Stimulated activated CD4-positive, alpha-beta T cell treated with anti-CD3 and anti-CD28 coated beads, Interleukin-4, amount 100 ng/mL, for 4 hours (primary cell): Measurements from ENCODE around the gene ZNF460.
A peak's percentile ranks its signal among the peaks of the same experiment; 100 is the strongest.

Source experiments
- DNase-seq, 2 experiments: peaks; one replicate each; pipeline ENCODE4 v3.0.0-alpha.2; 2020

The ZNF460 gene

DNA sequence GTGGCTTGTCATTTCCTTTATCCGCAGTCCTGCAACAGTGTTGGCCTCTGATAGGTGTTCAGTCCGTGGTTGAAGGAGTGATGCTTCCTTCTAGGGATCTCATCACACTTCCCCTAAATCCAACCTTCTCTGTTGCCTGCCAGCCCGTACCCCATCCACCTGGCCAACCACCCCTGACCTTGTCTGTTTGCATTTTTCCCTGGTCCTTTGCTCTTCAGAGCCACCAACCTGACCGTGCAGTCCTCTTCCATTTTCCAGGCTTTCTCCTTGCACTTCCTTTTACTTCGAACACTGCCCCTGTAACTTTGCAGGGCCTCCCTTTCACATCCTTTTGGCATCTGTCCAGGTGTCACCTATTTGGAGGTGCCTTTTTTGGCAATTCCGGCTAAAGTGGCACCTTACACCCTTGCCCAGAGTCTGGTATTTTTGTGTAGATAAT, 696 bp downstream of the ZNF460 start:
- DNase-seq = peak in 1 of 2 experiments; percentile 6

DNA sequence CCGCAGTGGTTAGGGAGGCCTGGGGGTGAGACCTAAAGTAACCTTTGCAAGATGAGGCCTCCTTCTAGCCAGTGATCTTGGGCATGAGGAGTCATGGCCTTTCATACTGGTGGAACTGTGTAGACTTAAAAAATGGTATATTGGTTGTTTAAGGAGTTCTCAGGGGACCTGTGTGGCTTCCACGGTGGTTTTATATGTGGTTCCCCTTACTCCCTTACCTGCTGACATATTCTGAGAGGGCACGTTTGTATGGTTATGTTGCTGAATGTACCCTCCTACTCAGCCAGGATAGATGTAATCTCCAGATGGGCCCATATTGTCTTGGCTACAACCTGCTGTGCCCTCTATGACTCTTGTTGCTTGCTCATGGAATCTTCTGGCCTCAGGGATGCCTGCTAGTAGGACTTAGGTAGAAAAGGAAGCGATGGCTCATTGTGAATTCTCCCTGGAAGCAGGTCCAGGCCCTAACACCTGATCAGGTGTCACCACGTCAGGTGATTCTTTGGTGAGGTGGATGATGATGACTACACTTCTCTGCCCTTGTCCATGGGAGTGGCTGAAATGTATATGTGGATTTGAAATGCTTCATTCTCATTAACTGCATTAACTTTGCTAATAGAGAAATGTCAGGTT, 1.8 kb downstream of the ZNF460 start:
- no peak for DNase-seq

DNA sequence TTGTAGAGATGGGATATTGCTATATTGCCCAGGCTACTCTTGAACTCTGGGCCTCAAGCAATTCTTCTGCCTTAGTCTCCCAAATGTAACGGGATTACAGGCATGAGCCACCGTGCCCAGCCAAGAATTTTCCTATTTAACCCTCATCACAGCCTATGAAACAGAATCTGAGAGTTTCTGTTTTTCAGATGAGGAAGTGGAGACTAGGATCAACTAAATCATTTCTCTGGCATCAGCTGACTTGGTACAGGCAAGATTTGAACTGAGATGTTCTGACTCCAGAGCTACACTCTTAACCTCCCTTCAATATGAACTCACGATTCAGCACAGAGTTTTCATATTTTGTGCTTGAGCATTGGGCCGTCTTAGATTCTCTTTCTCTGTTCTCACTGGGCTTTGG, 8.1 kb downstream of the ZNF460 start:
- DNase-seq = no peak

DNA sequence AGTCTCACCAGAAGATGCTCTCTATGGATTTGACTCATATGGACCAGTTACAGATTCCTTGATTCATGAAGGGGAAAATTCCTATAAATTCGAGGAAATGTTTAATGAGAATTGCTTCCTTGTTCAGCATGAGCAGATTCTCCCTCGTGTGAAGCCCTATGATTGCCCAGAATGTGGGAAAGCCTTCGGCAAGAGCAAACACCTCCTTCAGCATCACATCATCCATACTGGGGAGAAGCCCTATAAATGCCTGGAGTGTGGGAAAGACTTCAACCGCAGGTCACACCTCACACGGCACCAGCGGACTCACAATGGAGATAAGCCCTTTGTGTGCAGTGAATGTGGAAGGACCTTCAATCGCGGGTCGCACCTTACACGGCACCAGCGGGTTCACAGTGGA, 10.7 kb downstream of the ZNF460 start:
- no peak for DNase-seq

DNA sequence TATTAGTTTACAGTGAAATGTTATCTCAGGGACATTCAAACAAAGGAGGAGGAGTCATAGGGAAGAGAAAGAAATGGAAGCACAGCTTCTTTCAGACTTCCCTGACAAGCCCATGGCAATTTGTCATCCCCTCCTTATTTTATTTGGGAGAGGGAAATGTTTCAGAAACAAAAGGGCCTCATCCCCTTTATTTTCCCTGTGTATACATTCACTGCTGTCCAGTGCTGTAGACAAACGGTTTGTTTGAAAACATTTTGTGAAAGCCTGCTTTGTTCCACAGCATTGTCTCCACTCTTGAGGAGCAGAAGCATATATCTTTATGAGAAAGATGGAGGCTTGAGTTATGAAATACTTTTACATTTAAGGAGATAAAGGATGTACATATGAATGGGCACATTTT, 12.3 kb downstream of the ZNF460 start:
- no peak for DNase-seq

DNA sequence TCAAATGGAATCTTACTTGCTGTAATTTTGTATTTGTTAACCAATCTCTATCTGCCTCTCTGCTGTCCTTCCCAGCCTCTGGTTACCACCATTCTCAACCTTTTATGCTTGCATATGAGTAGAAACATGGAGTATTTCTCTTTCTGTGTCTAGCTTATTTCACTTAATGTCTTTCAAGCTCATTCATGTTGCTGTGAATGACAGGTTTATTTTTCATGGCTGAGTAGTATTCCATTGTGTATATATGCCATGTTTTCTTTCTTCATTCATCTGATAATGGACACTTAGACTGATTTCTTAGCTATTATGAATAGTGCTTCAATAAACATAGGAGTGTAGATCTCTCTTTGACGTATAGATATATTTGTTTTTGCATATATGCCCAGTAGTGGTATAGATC, 13.4 kb downstream of the ZNF460 start:
- no peak for DNase-seq

DNA sequence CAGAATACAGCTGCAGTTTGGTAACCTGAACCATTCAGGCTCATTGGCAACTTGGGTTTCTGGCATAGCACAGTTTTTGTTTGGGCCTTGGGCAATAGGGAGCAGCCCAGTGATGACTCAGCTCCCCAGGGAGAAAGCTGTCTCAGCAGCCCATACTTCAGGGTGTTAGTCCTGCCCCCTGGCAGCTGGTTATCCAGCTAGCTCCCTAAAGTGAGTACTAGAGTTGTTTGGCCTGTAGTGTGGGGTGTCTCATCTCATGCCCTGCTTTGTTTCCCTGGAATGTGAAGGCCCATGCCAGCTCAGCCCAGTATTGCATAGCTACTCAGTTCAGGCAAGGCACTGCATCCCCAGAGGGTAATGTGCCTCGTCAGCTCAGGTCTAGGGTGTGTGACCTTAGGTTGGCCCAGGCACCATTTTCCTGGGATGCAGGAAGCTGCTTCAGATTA, 21.8 kb downstream of the ZNF460 start:
- DNase-seq = no peak

DNA sequence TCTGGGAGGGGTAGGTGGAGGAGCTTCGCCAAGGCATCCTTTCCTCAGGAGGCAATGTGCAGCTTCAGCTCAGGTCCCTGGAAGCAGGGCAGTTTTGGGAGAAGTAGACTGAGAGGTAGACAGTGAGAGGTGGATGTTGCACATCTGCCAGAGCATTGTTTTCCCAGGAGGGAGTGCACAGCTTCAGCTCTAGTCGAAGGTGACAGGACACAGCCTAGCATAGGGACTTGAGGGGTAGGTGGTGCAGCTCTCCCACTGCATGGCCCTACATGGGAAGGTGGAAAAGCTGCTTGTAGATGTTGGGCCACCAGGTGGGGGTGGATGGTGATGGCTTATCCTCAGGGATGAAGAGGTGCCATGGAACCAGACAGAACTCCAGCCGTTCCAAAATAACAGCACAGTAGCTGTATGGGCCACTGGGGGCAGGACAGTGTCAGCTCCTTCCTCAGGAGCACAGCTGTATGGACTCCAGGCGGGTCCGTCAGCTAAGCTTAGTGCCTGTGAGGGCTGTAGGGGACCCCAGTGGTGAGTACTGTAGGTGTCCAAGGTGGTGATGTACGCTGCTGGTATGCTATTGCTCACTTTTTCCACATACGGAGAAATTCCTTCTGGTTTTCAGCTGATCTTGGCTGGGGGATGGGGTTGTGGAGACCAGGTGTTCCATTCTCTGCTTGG, 22.6 kb downstream of the ZNF460 start:
- no peak for DNase-seq

DNA sequence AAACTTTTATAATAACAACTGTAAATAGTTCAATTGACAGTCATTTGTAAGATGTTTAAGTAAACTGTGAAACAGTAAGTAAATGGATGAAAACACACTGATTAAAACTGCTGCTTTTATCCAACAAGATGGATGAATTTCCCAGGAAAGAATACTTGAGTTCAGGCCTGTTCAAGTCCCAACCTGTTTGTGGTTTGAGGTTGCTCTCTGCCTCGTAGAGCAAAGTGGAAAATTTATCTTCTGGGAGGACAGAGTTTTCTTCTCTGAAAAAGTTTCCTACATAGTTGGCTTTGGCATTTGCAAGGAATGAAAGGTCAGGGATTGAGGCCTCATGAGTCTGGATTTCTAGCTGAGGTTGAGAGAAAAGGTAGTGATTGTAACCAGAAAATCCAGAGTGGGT, 24.8 kb downstream of the ZNF460 start:
- no peak for DNase-seq

DNA sequence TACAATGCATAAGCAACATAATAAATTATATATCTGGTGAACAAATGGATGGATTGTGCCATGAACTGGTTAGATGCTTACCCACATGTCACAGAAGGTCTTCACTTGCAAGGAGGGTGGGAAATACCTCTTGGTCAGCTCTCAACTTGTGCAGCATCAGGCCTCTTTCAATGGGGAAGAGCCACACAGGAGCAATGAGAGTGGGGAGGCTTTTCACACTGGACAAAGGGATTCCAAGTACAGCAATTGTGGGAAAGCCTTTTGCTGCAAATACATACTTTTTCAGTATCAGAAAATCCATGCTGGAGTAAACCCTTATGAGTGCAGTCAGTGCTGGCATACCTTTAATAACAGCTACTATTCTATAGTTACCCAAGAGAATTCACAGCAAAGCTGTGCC, 28.2 kb downstream of the ZNF460 start:
- DNase-seq = no peak

DNA sequence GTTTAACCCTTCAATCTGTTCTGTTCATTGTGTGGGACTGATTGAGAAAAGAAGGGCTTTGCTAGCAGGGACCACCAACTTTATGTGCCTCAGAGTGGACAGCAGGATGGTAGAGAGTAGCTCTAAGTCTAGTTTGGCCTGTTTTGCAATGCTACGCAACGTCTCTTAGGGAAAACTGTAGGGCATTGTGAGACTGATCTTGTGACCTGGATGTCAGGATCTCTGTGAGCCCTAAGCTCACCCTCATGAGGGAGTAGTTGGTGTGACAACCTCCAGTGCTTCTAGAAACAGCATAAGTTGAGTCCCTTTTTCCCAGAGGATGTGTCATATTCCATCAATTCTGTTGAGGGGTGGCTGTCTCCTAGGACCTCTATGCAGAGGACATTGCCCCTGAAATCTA, 30.5 kb downstream of the ZNF460 start:
- DNase-seq = no peak

DNA sequence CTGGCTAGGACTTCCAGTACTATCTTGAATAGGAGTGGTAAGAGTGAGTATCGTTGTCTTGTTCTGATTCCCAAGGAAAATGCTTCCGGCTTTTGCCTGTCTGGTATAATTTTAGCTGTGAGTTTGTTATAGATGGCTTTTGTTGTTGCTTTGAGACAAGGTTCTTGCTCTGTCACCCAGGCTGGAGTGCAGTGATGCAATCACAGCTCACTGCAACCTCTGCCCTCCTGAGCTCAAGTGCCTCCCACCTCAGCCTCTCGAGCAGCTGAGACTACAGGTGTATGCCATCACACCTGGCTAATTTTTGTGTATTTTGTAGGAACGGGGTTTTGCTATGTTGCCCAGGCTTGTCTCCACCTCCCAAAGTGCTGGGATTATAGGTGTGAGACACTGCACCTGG, 33.9 kb downstream of the ZNF460 start:
- DNase-seq = no peak

DNA sequence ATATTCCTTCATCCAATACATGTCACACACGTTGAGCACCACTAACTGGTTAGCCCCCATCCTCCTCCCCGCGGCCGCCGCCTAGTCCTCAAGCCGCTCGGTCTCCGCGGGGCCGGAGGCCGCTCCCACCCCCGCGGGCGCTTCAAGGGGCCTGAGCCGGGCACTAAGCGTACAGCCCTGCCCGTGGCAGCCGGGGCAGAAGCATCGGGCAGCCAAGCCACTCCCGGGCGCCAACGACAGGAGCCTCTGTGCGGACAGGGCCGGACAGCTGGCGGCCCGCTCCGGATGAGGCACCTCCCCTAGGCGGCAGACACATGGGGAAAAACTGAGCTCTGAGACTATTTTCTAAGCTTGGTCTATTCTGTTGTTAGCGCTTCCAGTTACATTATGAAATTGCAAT, 37.2 kb downstream of the ZNF460 start:
- DNase-seq = no peak

DNA sequence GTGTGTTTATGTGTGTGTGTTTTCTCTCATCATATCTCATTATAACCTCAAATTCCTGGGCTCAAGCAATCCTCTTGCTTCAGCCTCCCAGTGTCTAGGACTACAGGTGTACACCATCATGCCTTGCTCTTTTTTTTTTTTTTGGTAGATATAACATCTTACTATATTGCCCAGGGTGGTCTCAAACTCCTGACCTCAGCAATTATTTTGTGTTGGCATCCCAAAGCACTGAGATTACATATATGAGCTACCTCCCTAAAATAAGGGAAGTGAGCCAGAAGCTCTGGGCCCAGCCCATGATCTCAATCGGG, 39.5 kb downstream of the ZNF460 start:
- DNase-seq = no peak

DNA sequence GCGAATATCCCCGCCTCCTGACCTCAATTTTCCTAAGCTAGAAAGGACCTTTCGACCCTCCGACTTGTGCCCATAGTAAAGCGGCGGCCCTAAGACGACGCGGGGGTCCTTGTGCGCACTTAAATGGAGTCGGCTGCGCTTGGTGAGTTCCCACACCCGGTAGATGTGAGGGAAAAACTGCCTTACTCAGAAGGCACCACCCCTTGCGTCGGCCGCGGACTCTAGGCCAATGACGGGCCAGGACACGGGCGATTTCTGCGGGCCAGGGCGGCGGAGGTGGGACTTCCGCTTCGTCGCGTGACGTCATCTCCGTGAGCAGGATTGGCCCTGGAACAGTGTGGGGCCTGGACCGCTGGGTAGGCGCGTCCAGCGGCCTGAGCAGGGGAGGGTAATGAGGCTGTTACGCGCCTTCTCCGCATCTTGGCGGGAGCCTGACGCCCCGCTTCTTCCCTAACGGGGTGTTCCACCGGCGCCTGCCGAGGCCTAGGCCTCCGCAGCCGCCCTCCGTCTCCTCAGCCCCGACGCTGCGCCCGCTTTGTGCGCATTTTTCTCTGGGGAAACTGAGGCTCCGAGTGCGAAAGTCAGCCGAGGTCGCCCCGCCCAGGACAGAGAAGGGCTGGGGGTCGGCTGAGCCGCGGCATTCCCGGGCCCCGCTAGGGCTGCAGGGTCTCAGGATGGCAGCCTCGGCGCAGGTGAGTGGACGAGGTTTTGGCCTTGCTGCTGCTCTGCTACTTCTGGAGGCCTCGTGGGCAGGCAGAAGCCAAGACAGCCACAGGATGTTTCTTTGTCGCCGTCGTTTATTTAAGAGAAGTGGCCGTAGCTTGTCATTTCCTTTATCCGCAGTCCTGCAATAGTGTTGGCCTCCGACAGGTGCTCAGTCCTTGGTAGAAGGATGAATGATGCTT, 40.1 kb downstream of the ZNF460 start, which contains the start of gene ZNF543:
Gene ZNF543 (plus strand): TSS at position 293 of the 905 bp plus-strand sequence. CDS start 382 bp downstream, at position 675.
- peak; percentile 90 to 91 for DNase-seq

DNA sequence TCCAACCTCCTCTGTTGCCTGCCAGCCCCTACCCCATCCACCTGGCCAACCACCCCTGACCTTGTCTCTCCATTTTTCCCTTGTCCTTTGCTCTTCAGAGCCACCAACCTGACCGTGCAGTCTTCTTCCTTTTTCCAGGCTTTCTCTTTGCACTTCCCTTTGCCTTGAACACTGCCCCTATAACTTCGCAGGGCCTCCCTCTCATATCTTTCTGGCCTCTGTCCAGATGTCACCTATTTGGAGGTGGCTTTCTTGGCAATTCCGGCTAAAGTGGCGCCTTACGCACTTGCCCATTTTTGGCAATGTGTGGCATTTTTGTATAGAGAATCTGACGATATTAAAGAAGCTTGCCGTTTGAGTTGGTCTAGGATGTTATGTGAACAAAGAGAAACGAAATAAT, 40.8 kb downstream of the ZNF460 start:
- no peak for DNase-seq

DNA sequence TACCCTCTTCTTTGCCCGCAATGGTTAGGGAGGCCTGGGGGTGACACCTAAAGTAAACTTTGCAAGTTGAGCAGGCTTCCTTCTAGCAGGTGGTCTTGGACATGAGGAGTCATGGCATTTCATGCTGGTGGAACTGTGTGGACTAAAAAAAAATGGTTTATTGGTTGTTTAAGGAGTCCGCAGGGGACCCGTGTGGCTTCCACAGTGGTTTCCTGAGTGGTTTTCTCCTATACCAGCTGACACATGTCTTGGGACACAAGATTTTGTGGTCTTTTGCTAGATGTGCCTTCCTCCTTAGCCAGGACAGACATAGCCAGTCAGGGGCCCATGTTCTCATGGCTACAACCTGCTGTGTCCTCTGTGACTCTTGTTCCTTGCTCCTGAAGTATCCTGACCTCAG, 41.5 kb downstream of the ZNF460 start:
- no peak for DNase-seq

DNA sequence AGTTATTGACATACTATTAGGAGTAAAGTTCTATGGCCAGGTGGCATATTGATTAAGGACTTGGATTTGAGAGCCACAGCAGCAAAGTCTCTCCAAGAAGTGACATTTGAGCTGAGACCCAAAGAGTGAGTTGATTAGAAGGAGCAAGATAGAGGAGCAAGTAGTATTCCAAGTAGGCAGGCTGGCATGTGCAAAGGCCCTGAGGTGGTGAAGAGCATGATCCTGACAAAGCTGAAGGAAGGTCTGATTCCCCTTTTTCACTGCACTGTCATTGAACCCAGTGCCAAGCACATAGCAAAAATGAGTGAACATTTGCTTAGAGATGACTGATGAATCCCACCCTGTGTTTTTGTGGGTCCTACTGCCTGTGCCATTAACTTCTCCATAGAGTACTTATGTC, 44.7 kb downstream of the ZNF460 start:
- DNase-seq = no peak

DNA sequence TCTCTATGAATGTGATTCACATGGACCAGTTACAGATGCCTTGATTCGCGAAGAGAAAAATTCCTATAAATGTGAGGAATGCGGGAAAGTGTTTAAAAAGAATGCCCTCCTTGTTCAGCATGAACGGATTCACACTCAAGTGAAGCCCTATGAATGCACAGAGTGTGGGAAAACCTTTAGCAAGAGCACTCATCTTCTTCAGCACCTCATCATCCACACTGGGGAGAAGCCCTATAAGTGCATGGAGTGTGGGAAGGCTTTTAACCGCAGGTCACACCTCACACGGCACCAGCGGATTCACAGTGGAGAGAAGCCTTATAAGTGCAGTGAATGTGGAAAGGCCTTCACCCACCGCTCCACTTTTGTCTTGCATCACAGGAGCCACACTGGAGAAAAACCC, 47.7 kb downstream of the ZNF460 start:
- no peak for DNase-seq

DNA sequence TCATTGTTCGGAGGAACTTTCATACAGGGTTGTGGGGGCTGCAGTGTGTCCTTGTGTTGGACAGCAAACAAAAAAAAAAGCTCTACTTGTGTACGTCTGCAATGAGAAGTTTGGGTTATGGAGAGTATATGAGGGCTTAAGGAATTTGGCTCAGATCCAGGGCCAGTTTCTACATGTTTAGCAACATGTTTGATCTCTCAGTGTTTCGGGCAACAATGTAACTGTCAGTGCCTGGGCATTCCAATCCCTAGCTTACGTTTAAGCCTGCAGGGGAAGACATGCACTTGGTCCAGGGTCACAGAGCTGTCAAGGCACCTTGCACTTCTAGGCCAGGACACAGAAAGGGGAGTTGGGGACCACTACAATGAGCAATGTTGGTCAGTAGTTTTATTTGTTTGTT, 53.9 kb downstream of the ZNF460 start:
- no peak for DNase-seq

DNA sequence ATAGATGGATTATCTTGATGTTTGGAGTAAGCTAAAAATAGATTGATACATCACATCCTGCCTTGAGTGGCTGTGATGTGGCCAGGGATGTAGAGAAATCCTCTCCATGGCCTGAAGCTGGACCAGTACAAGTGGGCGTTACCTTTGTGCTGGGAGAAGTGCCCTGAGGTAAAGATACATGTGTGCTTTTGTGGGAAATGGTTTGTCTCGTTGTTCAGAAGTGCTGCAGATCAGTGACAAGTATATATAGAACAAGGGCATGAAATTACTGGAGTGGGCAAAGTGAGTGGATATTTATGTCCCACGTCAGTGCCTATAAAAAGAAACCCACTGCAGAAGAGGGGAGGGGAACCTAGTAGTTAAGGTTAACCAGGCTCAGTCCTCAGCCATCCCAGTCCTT, 58.6 kb downstream of the ZNF460 start:
- no peak for DNase-seq

DNA sequence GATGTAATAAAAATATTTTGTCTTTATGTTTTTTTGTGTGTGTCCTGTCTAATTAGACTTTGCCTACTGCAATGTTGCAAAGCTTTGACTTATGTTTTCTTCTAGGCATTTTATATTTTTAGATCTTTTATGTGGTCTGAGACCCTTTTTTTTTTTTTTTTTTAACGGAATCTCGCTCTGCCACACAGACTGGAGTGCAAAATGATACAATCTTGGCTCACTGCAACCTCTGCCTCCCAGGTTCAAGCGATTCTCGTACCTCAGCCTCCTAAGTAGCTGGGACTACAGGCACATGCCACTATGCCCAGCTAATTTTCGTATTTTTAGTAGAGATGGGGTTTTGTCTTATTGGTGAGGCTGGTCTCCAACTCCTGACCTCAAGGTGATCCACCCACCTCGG, 62.3 kb downstream of the ZNF460 start:
- DNase-seq = no peak
